HUDEP-2 (cell line): ENCODE measurements around the gene LGI1.
A peak's percentile ranks its signal among the peaks of the same experiment; 100 is the strongest.

ENCODE experiments used
- DNase-seq, 76 experiments: peaks; one replicate each; lab custom pipeline; 2025; ENCODE audit not compliant: unreplicated experiment in 76 of 76; lab: John Stamatoyannopoulos, UW

Gene LGI1

GRCh38 chr10:93757801-93758507 is at the start of gene LGI1:
TSS of gene LGI1 (plus strand) at chr10:93757936. CDS start at chr10:93758145, 209 bp downstream.
- DNase-seq: no peak

DNA sequence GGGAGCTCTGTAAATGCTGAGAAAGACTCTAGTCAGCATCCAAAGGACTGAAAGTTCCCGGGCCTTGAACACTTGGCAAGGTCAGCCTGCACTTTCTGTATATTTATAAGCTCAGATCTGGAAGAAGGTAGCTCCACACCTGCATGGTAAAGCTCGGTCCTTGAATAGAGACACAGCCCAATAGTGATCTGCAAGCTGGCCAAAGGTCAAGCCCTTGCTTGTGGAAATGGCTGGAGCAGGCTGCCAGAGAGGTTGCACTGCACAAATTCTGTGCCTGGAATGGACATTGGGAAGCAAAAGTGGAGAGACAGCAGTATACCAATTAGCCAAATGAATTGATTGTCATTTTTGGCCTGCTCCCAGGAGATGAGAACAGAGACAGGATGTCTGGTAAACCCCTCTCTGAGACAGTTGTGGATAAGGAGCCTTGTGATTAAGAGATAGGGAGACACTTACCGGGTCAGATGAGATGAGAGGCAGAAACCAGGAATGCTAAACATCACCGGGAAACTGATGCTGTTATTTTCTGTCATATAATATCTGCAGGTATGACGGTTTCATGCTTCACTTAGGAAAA is 47.3 kb upstream of the LGI1 start:
- no peak for DNase-seq

DNA sequence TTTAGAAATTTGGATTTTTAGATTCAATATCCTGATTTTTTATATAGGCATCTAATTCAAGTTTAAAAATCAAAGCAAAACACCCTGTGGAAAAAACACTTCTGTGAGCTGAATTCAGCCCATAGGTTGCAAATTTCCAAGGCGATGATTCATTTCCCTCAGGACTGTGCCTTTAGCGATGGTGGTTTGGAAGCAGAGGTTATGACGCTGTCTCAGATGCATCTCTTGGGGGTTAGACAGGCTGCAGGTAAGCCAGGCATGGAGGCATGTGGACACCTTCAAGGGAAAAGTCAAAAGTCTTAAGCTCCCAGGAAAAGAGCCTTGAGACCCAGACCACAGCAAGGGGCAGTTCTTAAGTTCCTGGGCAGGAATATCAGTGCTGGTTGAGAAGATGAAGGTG is 45.8 kb upstream of the LGI1 start:
- DNase-seq: no peak

GRCh38 chr10:93712593-93712992 is 45.1 kb upstream of the LGI1 start:
- DNase-seq: no peak

DNA sequence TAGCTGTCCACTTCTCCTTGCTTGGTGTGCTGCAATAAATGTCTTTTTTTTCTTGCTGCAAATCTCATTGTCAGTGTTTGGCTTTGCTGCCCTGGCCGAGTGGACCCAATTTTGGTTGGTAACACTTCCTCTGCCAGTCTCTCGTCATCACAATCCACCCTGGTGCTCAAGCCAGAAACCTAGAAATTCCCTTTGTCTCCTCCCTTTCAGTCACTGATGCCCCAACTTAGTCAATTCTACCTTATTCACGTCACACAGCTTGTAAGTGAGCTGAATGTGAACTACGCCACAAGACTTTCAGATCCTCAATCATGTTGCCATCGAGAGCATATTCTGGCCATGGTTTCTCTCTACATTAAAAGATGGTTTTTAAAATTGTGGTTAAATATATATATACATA is 42.4 kb upstream of the LGI1 start:
- DNase-seq: no peak

DNA sequence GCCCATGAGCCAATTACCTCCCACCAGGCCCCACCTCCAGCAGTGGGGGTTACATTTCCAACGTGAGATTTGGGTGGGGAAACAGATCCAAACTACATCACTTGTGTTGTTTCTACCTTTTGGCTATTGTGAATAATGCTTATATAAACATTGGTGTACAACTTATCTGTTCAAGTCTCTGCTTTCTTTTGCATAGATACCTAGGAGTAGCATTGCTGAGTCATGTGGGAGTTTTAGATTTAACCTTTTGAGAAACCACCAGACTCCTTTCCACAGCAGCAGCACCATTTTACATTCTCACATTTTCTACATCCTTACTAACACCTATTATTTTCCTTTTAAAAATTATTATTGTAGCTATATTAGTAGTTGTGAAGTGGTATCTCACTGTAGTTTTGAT is 41.0 kb upstream of the LGI1 start:
- DNase-seq: no peak

DNA sequence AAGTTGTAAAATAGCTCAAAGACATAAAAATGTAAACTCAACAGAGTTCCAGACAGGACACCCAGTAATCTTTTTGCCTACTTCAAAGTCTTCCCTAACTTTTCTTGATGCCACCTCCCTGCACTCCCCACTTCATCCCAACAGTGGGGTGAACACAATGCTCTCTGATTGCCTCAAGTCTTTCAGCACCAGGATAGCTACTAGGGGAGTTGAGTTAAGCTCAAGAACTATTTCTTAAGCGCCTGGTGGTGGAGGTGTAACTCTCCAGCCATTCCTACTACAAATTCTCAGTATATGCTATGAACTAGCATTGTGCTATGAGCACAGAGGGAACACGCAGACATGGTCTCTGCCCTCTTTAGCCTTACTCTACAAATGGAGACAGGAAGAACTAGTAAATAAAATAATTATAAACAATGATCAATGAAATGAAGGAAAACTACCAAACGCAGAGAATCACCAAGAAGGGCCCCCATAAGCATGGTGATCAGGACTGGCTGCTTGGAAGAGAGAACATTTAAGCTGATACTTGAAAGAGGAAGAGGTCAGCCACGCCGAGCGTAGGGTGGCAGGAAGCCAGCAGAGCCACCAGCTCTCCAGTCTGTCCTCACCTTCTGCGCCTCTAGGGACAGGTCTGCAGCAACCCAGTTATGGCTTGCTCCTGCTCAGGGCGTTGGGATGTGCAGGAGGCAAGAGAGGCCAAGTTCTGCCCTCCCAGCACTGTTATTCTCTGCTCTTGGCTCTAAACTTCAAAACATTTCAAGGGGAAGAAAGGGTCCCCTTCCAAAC is 38.6 kb upstream of the LGI1 start:
- peak in 1 of 76 experiments; percentile 10 for DNase-seq

DNA sequence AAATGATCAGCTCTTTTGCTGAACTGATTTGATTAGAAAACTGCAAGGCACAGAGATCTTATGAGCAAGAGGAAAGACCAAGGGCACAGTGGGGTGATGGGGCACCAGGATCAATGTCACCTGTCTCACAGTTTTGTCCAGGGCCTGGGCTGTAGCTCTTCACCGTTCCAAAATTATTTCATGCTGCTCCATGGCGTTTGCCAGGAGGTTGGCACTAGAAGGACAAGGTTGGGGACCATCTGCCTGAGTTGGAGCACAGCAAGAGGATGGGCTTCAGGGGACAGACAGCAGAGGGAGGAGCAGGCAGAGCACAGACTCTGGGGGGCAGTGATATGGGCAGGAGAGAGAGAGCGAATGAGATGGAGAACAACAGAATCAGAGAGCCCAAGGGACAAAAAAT is 37.8 kb upstream of the LGI1 start:
- no peak for DNase-seq

- DNase-seq: no peak
Measured at GRCh38 chr10:93722550-93722949, 35.2 kb upstream of the LGI1 start.

DNA sequence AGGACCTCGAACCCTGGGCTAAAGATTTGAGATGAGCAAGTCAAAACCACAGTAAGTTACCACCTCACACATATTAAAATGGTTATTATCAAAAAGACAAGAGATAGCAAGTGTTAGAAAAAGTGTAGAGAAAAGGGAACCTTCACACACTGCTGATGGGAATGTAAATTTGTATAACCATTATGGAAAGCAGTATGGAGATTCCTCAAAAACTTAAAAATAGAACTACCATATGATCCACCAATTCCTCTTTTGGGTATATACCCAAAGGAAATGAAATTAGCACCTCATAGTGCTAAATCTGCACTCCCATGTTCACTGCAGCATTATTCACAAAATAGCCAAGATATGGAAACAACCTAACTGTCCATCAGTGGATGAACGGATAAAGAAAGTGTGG is 34.6 kb upstream of the LGI1 start:
- DNase-seq: no peak

- DNase-seq: no peak
Measured at GRCh38 chr10:93726024-93726423, 31.7 kb upstream of the LGI1 start.

GRCh38 chr10:93741367-93741766 is 16.4 kb upstream of the LGI1 start:
- no peak for DNase-seq

- DNase-seq: no peak
Measured at GRCh38 chr10:93742633-93743349, 14.9 kb upstream of the LGI1 start.

GRCh38 chr10:93745408-93746065 is 12.2 kb upstream of the LGI1 start:
- DNase-seq: peak in 6 of 76 experiments; percentile 3 to 10 (median 8)

DNA sequence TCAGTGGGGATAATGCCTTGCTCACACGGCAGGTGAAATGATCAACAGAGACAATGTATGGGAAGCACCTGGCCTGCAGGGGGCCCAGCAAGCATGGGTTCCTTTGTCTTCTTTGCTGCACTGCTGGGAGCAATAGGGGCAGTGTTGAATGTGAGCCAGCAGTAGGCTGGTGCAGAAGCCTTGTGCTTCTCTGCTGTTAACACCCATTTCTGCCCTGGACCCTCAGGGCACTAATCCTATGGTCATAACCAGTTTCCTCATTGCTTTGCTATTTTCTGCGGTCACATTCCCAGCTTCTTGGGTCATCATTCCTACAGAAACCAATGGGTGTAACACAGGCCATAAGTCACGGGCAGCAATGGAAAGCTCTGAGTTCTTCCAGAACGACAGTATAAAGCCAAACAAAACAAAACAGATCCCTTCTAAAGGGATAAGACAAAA is 10.9 kb upstream of the LGI1 start:
- no peak for DNase-seq

DNA sequence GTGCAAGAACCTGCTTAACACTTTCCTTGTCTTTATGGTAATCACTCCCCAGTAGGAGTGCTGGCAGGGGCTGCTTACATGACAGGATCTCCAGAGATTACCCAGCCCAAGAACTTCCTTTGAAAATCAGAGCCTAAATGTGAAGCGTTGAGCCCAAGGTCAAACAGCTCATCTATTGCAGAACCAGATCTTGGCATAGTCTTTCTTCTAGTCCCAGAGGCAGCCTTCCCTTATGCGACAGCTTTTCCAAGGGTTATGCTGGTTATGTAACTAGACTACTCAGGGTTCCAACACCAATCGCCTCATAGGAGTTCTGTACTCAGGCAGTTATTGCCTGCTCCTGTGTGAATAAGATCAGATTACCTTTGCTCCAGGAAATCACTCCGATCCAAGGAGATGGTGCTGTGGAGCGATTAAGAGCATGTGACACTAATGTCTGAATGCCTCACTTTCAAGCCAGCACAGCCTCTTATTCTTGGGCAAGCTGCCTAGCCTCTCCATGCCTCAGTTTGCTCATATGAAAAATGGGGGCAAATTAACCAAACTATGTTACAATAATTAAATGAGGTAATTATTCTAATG is 8.4 kb upstream of the LGI1 start:
- no peak for DNase-seq

DNA sequence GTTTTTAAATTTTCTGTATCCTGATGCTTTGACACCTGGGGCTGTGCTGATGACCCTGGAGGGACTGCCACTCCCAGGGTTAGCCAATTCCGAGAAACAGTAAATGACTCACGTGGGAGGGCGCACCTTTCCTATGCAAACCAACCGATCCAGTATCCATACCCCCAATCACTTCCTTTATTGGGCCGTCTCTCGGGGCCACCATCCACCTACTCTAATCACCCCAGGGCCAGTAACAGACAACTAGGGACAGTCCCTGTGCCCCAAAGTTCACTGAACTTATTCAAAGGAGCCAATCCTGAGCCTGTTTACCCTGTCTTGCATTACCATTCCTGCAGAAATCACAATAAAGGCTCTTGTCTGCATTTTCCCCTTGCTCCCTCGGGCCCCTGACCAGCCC is 6.6 kb upstream of the LGI1 start:
- DNase-seq: no peak

- peak in 1 of 76 experiments; percentile 4 for DNase-seq
Measured at GRCh38 chr10:93751832-93752231, 5.9 kb upstream of the LGI1 start.

- DNase-seq: no peak
Measured at GRCh38 chr10:93752761-93753160, 5.0 kb upstream of the LGI1 start.

DNA sequence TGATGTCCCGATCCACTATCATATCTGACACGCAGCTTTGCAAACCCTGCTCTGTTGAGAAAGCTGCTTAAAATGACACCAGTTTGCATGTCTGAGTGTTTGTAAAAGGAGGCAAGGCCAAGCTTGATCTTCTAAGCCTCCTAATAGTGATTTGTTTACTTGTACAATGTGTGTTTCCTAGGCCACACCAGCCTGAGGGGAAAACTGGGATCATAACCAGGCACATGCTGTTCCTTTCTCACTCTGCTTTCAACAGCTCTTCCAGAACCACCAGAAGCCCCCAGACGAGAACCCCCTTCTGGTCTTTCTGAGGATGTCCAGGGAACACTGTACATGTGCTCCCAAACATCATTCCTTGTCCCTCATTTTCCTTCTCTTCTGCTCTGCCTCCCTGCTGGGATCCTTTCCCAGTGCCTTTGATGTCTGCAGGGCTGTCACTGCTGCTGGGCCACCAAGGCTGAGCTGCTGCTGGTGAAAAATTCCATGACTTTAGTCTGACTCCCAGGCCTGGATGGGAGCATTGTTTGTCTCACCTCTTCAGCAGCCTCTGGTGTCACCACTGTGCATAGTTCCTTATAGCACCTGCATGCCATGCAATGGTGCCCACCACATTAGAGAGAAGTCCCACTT is 4.0 kb upstream of the LGI1 start:
- DNase-seq: no peak
